ENCODE measurements around the gene HOXC6.

- TF ChIP-seq, protein P1, sequence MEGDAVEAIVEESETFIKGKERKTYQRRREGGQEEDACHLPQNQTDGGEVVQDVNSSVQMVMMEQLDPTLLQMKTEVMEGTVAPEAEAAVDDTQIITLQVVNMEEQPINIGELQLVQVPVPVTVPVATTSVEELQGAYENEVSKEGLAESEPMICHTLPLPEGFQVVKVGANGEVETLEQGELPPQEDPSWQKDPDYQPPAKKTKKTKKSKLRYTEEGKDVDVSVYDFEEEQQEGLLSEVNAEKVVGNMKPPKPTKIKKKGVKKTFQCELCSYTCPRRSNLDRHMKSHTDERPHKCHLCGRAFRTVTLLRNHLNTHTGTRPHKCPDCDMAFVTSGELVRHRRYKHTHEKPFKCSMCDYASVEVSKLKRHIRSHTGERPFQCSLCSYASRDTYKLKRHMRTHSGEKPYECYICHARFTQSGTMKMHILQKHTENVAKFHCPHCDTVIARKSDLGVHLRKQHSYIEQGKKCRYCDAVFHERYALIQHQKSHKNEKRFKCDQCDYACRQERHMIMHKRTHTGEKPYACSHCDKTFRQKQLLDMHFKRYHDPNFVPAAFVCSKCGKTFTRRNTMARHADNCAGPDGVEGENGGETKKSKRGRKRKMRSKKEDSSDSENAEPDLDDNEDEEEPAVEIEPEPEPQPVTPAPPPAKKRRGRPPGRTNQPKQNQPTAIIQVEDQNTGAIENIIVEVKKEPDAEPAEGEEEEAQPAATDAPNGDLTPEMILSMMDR (IDR thresholded peaks at IDR 0.05), result no peak
- TF ChIP-seq EP300 (IDR thresholded peaks at IDR 0.05), result no peak
Measured at GRCh38 chr12:54027442-54027786, 826 bp upstream of the HOXC6 start.

Measured in tibial nerve (tissue), 4 donors.